BLaER1 (cell line): ENCODE data around the gene CHDH.

Experiments
- H3K27ac ChIP-seq: shearing (Covaris generic); formaldehyde crosslinking; 2 replicates; pipeline ENCODE4 v1.8.1; 2022
- H3K27me3 ChIP-seq: shearing (Covaris generic); formaldehyde crosslinking; 2 replicates; pipeline ENCODE4 v1.8.1; 2022
- H3K36me3 ChIP-seq: shearing (Covaris generic); formaldehyde crosslinking; 2 replicates; pipeline ENCODE4 v1.8.1; 2022
- H3K4me1 ChIP-seq: shearing (Covaris generic); formaldehyde crosslinking; 2 replicates; pipeline ENCODE4 v1.8.1; 2022
- H3K4me2 ChIP-seq: shearing (Covaris generic); formaldehyde crosslinking; 2 replicates; pipeline ENCODE4 v1.8.1; 2022
- H3K4me3 ChIP-seq: shearing (Covaris generic); formaldehyde crosslinking; 2 replicates; pipeline ENCODE4 v1.8.1; 2022
- H3K9ac ChIP-seq: shearing (Covaris generic); formaldehyde crosslinking; 2 replicates; pipeline ENCODE4 v1.8.1; 2022
- H3K9me3 ChIP-seq: shearing (Covaris generic); formaldehyde crosslinking; 2 replicates; pipeline ENCODE4 v1.8.1; 2022
- H4K20me1 ChIP-seq: shearing (Covaris generic); formaldehyde crosslinking; 2 replicates; pipeline ENCODE4 v1.8.1; 2022
- Cebpa-rat ChIP-seq: shearing (Covaris generic); IDR thresholded peaks from 2 replicates; pipeline ENCODE4 v1.8.1; 2022

Gene CHDH

GRCh38 chr3:53818221-53819162 lies 27.7 kb downstream of the CHDH start:
- Histone ChIP-seq H3K27ac (no peak overlapping the region), H3K4me1 (peaks cover 11% of the 10 kb centered on the region; the same call in 1 of the 2 replicates), H3K9ac (no peak overlapping the region), H4K20me1 (no peaks in the 10 kb centered on the region), H3K27me3 (no peaks in the 10 kb centered on the region), H3K4me3 (no peak overlapping the region), H3K4me2 (no peak overlapping the region), H3K9me3 (no peaks in the 10 kb centered on the region), H3K36me3 (no peaks in the 10 kb centered on the region)
- no peak for TF ChIP-seq Cebpa-rat

GRCh38 chr3:53817809-53818208 lies 28.4 kb downstream of the CHDH start:
- Histone ChIP-seq H3K4me1 (peaks cover 11% of the 10 kb centered on the region; the same call in 1 of the 2 replicates), H3K9me3 (no peaks in the 10 kb centered on the region), H3K4me3 (no peak overlapping the region), H3K27ac (no peak overlapping the region), H3K9ac (no peak overlapping the region), H4K20me1 (no peaks in the 10 kb centered on the region), H3K36me3 (no peaks in the 10 kb centered on the region), H3K4me2 (no peak overlapping the region), H3K27me3 (no peaks in the 10 kb centered on the region)
- no peak for TF ChIP-seq Cebpa-rat

GRCh38 chr3:53817211-53817610 lies 29.0 kb downstream of the CHDH start:
- Histone ChIP-seq H3K4me1 (peaks cover 11% of the 10 kb centered on the region; the same call in 1 of the 2 replicates), H3K9ac (no peak overlapping the region), H3K4me2 (no peak overlapping the region), H3K4me3 (no peak overlapping the region), H3K9me3 (no peaks in the 10 kb centered on the region), H4K20me1 (no peaks in the 10 kb centered on the region), H3K36me3 (no peaks in the 10 kb centered on the region), H3K27ac (no peak overlapping the region), H3K27me3 (no peaks in the 10 kb centered on the region)
- TF ChIP-seq Cebpa-rat: no peak

GRCh38 chr3:53816425-53816824 lies 29.8 kb downstream of the CHDH start:
- Histone ChIP-seq H3K27me3 (no peaks in the 10 kb centered on the region), H3K9ac (no peak overlapping the region), H4K20me1 (no peaks in the 10 kb centered on the region), H3K36me3 (no peaks in the 10 kb centered on the region), H3K4me3 (no peak overlapping the region), H3K4me2 (no peak overlapping the region), H3K9me3 (no peaks in the 10 kb centered on the region), H3K27ac (no peak overlapping the region), H3K4me1 (peaks cover 11% of the 10 kb centered on the region; the same call in 1 of the 2 replicates)
- no peak for TF ChIP-seq Cebpa-rat

GRCh38 chr3:53815651-53816050 lies 30.6 kb downstream of the CHDH start:
- H4K20me1 ChIP-seq: no peaks in the 10 kb centered on the region
- H3K27me3 ChIP-seq: no peaks in the 10 kb centered on the region
- H3K36me3 ChIP-seq: no peaks in the 10 kb centered on the region
- H3K9ac ChIP-seq: no peak overlapping the region
- no peak overlapping the region for H3K27ac ChIP-seq
- no peaks in the 10 kb centered on the region for H3K9me3 ChIP-seq
- H3K4me3 ChIP-seq: no peak overlapping the region
- H3K4me1 ChIP-seq: peaks cover 6% of the 10 kb centered on the region; the same call in 1 of the 2 replicates
- no peak for TF ChIP-seq Cebpa-rat
- no peak overlapping the region for H3K4me2 ChIP-seq

GRCh38 chr3:53815067-53815466 lies 31.2 kb downstream of the CHDH start:
- no peak overlapping the region for H3K27ac ChIP-seq
- no peaks in the 10 kb centered on the region for H3K27me3 ChIP-seq
- H3K4me1 ChIP-seq: peaks cover 5% of the 10 kb centered on the region; the same call in 1 of the 2 replicates
- no peak overlapping the region for H3K4me3 ChIP-seq
- H3K9me3 ChIP-seq: no peaks in the 10 kb centered on the region
- TF ChIP-seq Cebpa-rat: no peak
- H3K9ac ChIP-seq: no peak overlapping the region
- H3K36me3 ChIP-seq: no peaks in the 10 kb centered on the region
- no peak overlapping the region for H3K4me2 ChIP-seq
- H4K20me1 ChIP-seq: no peaks in the 10 kb centered on the region

- H3K9ac ChIP-seq: no peak overlapping the region
- H3K9me3 ChIP-seq: no peaks in the 10 kb centered on the region
- H3K27ac ChIP-seq: no peak overlapping the region
- no peak overlapping the region for H3K4me3 ChIP-seq
- no peaks in the 10 kb centered on the region for H4K20me1 ChIP-seq
- peaks cover 5% of the 10 kb centered on the region; the same call in 1 of the 2 replicates for H3K4me1 ChIP-seq
- TF ChIP-seq Cebpa-rat: no peak
- H3K36me3 ChIP-seq: no peaks in the 10 kb centered on the region
- H3K4me2 ChIP-seq: no peak overlapping the region
- no peaks in the 10 kb centered on the region for H3K27me3 ChIP-seq
These were observed 32.3 kb downstream of the CHDH start for GRCh38 chr3:53813876-53814275.

- Histone ChIP-seq H3K4me2 (no peak overlapping the region), H3K9ac (no peak overlapping the region), H3K36me3 (no peaks in the 10 kb centered on the region), H4K20me1 (no peaks in the 10 kb centered on the region), H3K9me3 (no peaks in the 10 kb centered on the region), H3K27me3 (no peaks in the 10 kb centered on the region), H3K4me3 (no peak overlapping the region), H3K27ac (no peak overlapping the region), H3K4me1 (peaks cover 5% of the 10 kb centered on the region; the same call in 1 of the 2 replicates)
- TF ChIP-seq Cebpa-rat: no peak
These were observed 33.0 kb downstream of the CHDH start for GRCh38 chr3:53813229-53813628.

GRCh38 chr3:53812434-53812833 lies 33.8 kb downstream of the CHDH start:
- Histone ChIP-seq H3K4me3 (no peak overlapping the region), H3K9me3 (no peaks in the 10 kb centered on the region), H3K27ac (no peak overlapping the region), H3K27me3 (no peaks in the 10 kb centered on the region), H3K4me2 (no peak overlapping the region), H3K36me3 (no peaks in the 10 kb centered on the region), H3K4me1 (peaks cover 5% of the 10 kb centered on the region; the same call in 1 of the 2 replicates), H4K20me1 (no peaks in the 10 kb centered on the region), H3K9ac (no peak overlapping the region)
- TF ChIP-seq Cebpa-rat: no peak

GRCh38 chr3:53811143-53811927 lies 34.9 kb downstream of the CHDH start:
- Histone ChIP-seq H3K9ac (no peak overlapping the region), H3K4me3 (no peak overlapping the region), H3K4me2 (no peak overlapping the region), H4K20me1 (no peaks in the 10 kb centered on the region), H3K36me3 (no peaks in the 10 kb centered on the region), H3K27me3 (no peaks in the 10 kb centered on the region), H3K4me1 (peaks cover 7% of the 10 kb centered on the region; the same call in 1 of the 2 replicates), H3K27ac (no peak overlapping the region), H3K9me3 (no peaks in the 10 kb centered on the region)
- no peak for TF ChIP-seq Cebpa-rat
